ENCODE data around the gene WDR1. TPM values are rescaled to one million over a fixed set of nuclear protein-coding genes. Genes with fewer than 3 reads are reported as not detected.

WDR1 gene
- total and polyA plus RNA-seq, 2 donors (not counting 1 experiment from before 2014, with no cell fraction given) = 331 to 751 TPM

DNA sequence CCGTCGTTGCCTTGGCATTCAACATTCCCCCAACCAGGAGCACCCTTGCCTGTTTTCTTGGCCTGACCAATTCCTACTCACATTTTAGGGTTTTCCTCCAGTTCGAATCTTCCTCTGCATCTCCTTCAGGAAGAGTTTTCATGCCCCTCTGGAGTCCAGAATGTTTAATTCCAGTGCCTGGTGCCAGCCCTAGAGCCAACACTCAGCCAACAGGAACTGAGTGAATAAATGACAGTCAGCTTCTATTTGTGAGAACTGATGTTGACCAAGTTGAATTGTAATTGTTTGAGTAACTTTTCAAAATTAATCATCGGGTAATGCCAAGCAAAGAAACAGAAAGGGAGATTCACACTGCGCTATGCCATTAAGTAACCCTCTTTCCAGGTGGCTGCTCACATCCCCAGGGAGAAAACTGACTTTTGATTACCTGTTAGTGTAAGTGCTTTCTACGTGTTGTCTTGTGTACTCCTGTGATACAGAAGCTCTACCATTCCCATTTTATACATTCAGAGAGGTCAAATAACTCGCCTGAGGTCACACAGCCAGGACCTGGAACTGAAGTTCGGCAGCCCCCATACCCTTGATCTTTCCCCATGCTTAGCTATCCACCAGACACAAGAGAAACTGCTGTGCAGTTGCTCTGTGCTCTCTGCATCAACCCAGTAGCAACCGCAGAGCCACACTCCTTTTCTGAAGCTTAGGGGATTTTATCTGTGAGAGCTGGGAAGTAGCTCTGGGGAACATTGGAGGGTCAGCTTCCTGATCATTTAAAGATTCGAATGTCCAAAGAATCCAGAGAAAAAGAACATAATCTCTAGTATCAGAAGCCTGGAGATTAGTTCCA, 76.3 kb downstream of the WDR1 start:
- no peaks in the 10 kb centered on the region for H3K9me3 ChIP-seq (ENCODE audit: control insufficient read depth, insufficient read depth, low read depth, low read length)
- no peak for DNase-seq (ENCODE audit: low read depth in 2 of 2)

GRCh38 chr4:10036807-10037342, 79.7 kb downstream of the WDR1 start:
- H3K4me2 ChIP-seq (ENCODE audit: extremely low read depth, insufficient read depth, low read length) = no peak overlapping the region
- TF ChIP-seq EZH2 (IDR thresholded peaks at IDR 0.05; ENCODE audit: low read length, missing control alignments) (no peak), CTCF (conservative IDR thresholded peaks at IDR 0.05 in 1 of 2, IDR thresholded peaks at IDR 0.05 in 1 of 2; ENCODE audit: low read depth in 1 of 2, low read length in 2 of 2) (no peak)
- no peaks in the 10 kb centered on the region for H3K79me2 ChIP-seq (ENCODE audit: control insufficient read depth, insufficient read depth, low read length)
- DNase-seq (ENCODE audit: low read depth in 2 of 2) = no peak
- no peaks in the 10 kb centered on the region for H3K36me3 ChIP-seq (ENCODE audit: control insufficient read depth, insufficient read depth, low read length)
- H3K27ac ChIP-seq (ENCODE audit: insufficient read depth, low read length) = no peak overlapping the region
- H2AFZ ChIP-seq (ENCODE audit: low read length) = no peak overlapping the region
- H3K4me1 ChIP-seq (ENCODE audit: control insufficient read depth, extremely low read depth, insufficient read depth, low read length) = peaks cover 13% of the 10 kb centered on the region
- peaks cover 2% of the 10 kb centered on the region for H3K27me3 ChIP-seq (ENCODE audit: control insufficient read depth, insufficient read depth, low read length)
- H3K4me3 ChIP-seq (replicated peaks in 1 of 4; ENCODE audit: control extremely low read depth in 1 of 4, insufficient read depth in 1 of 4, low read depth in 3 of 4, low read length in 4 of 4) = no peak overlapping the region
- no peaks in the 10 kb centered on the region for H3K9me3 ChIP-seq (ENCODE audit: control insufficient read depth, insufficient read depth, low read depth, low read length)
- H3K9ac ChIP-seq (ENCODE audit: insufficient read depth, low read length) = no peak overlapping the region
- no peaks in the 10 kb centered on the region for H4K20me1 ChIP-seq (ENCODE audit: control insufficient read depth, extremely low read depth, insufficient read depth, low read length)

More for the DNA sequence above, 76.3 kb downstream of the WDR1 start:
- Histone ChIP-seq H3K36me3 (ENCODE audit: control insufficient read depth, insufficient read depth, low read length) (no peaks in the 10 kb centered on the region), H3K27ac (ENCODE audit: insufficient read depth, low read length) (no peak overlapping the region), H2AFZ (ENCODE audit: low read length) (no peak overlapping the region), H3K79me2 (ENCODE audit: control insufficient read depth, insufficient read depth, low read length) (no peaks in the 10 kb centered on the region), H3K27me3 (ENCODE audit: control insufficient read depth, insufficient read depth, low read length) (peaks cover 2% of the 10 kb centered on the region), H3K9ac (ENCODE audit: insufficient read depth, low read length) (no peak overlapping the region), H3K4me3 (replicated peaks in 1 of 4; ENCODE audit: control extremely low read depth in 1 of 4, insufficient read depth in 1 of 4, low read depth in 3 of 4, low read length in 4 of 4) (no peak overlapping the region), H3K4me2 (ENCODE audit: extremely low read depth, insufficient read depth, low read length) (no peak overlapping the region), H3K4me1 (ENCODE audit: control insufficient read depth, extremely low read depth, insufficient read depth, low read length) (no peaks in the 10 kb centered on the region), H4K20me1 (ENCODE audit: control insufficient read depth, extremely low read depth, insufficient read depth, low read length) (no peaks in the 10 kb centered on the region)
- TF ChIP-seq EZH2 (IDR thresholded peaks at IDR 0.05; ENCODE audit: low read length, missing control alignments) = no peak
- no peak for TF ChIP-seq CTCF (conservative IDR thresholded peaks at IDR 0.05 in 1 of 2, IDR thresholded peaks at IDR 0.05 in 1 of 2; ENCODE audit: low read depth in 1 of 2, low read length in 2 of 2)

- no peak for DNase-seq (ENCODE audit: low read depth in 2 of 2)
- no peaks in the 10 kb centered on the region for H3K9me3 ChIP-seq (ENCODE audit: control insufficient read depth, insufficient read depth, low read depth, low read length)
These were observed 81.5 kb downstream of the WDR1 start for GRCh38 chr4:10035130-10035529.

More at GRCh38 chr4:10035130-10035529, 81.5 kb downstream of the WDR1 start:
- Histone ChIP-seq H3K27ac (ENCODE audit: insufficient read depth, low read length) (no peak overlapping the region), H3K27me3 (ENCODE audit: control insufficient read depth, insufficient read depth, low read length) (peaks cover 2% of the 10 kb centered on the region), H4K20me1 (ENCODE audit: control insufficient read depth, extremely low read depth, insufficient read depth, low read length) (no peaks in the 10 kb centered on the region), H3K4me2 (ENCODE audit: extremely low read depth, insufficient read depth, low read length) (no peak overlapping the region), H3K4me1 (ENCODE audit: control insufficient read depth, extremely low read depth, insufficient read depth, low read length) (peaks cover 13% of the 10 kb centered on the region), H3K36me3 (ENCODE audit: control insufficient read depth, insufficient read depth, low read length) (no peaks in the 10 kb centered on the region), H3K79me2 (ENCODE audit: control insufficient read depth, insufficient read depth, low read length) (no peaks in the 10 kb centered on the region), H2AFZ (ENCODE audit: low read length) (no peak overlapping the region), H3K4me3 (replicated peaks in 1 of 4; ENCODE audit: control extremely low read depth in 1 of 4, insufficient read depth in 1 of 4, low read depth in 3 of 4, low read length in 4 of 4) (no peak overlapping the region), H3K9ac (ENCODE audit: insufficient read depth, low read length) (no peak overlapping the region)
- TF ChIP-seq CTCF (conservative IDR thresholded peaks at IDR 0.05 in 1 of 2, IDR thresholded peaks at IDR 0.05 in 1 of 2; ENCODE audit: low read depth in 1 of 2, low read length in 2 of 2) (no peak), EZH2 (IDR thresholded peaks at IDR 0.05; ENCODE audit: low read length, missing control alignments) (no peak)
